ENCODE measurements around the gene LRP6. TPM values are rescaled to one million over a fixed set of nuclear protein-coding genes. Genes with fewer than 3 reads are reported as not detected.

LRP6 gene
- total RNA-seq, 1 donor from 2014 or later: 71.0 TPM

- H3K4me3 ChIP-seq: no peak overlapping the region
- TF ChIP-seq POLR2AphosphoS5 (IDR thresholded peaks at IDR 0.05; ENCODE audit: insufficient read depth in 1 of 2, low read depth in 1 of 2): no peak
- TF ChIP-seq POLR2A (IDR thresholded peaks at IDR 0.05): no peak
- TF ChIP-seq CTCF (IDR thresholded peaks at IDR 0.05): no peak
- H3K27ac ChIP-seq: no peak overlapping the region
- H3K36me3 ChIP-seq: no peaks in the 10 kb centered on the region
- no peaks in the 10 kb centered on the region for H3K27me3 ChIP-seq
- no peak for DNase-seq (ENCODE audit: extremely low spot score in 2 of 2)
- intact Hi-C loops (cut with DNase I): no loop called here
- H3K4me1 ChIP-seq: no peaks in the 10 kb centered on the region
- peaks cover 5% of the 10 kb centered on the region for H3K9me3 ChIP-seq
Measured at GRCh38 chr12:12108441-12109058, 158.3 kb downstream of the LRP6 start.

- TF ChIP-seq CTCF (IDR thresholded peaks at IDR 0.05) (no peak), POLR2AphosphoS5 (IDR thresholded peaks at IDR 0.05; ENCODE audit: insufficient read depth in 1 of 2, low read depth in 1 of 2) (no peak), POLR2A (IDR thresholded peaks at IDR 0.05) (no peak)
- no peak overlapping the region for H3K27ac ChIP-seq
- H3K9me3 ChIP-seq: peaks cover 5% of the 10 kb centered on the region
- DNase-seq (ENCODE audit: extremely low spot score in 2 of 2): no peak
- no peaks in the 10 kb centered on the region for H3K36me3 ChIP-seq
- H3K4me3 ChIP-seq: no peak overlapping the region
- H3K27me3 ChIP-seq: no peaks in the 10 kb centered on the region
- intact Hi-C loops (cut with DNase I): no loop called here
- H3K4me1 ChIP-seq: no peaks in the 10 kb centered on the region
Measured at GRCh38 chr12:12107678-12108077, 159.2 kb downstream of the LRP6 start.

- H3K27me3 ChIP-seq: no peaks in the 10 kb centered on the region
- intact Hi-C loops (cut with DNase I): no loop called here
- DNase-seq (ENCODE audit: extremely low spot score in 2 of 2): no peak
- H3K4me1 ChIP-seq: no peaks in the 10 kb centered on the region
- H3K4me3 ChIP-seq: no peak overlapping the region
- no peaks in the 10 kb centered on the region for H3K9me3 ChIP-seq
- no peak overlapping the region for H3K27ac ChIP-seq
- H3K36me3 ChIP-seq: no peaks in the 10 kb centered on the region
- no peak for TF ChIP-seq CTCF (IDR thresholded peaks at IDR 0.05)
- TF ChIP-seq POLR2AphosphoS5 (IDR thresholded peaks at IDR 0.05; ENCODE audit: insufficient read depth in 1 of 2, low read depth in 1 of 2): no peak
- TF ChIP-seq POLR2A (IDR thresholded peaks at IDR 0.05): no peak
Measured at GRCh38 chr12:12099102-12099501, 167.7 kb downstream of the LRP6 start.

GRCh38 chr12:12098691-12099015, 168.2 kb downstream of the LRP6 start:
- intact Hi-C loops (cut with DNase I): no loop called here
- Histone ChIP-seq H3K9me3 (no peaks in the 10 kb centered on the region), H3K27me3 (no peaks in the 10 kb centered on the region), H3K27ac (no peak overlapping the region), H3K4me1 (no peaks in the 10 kb centered on the region), H3K36me3 (no peaks in the 10 kb centered on the region), H3K4me3 (no peak overlapping the region)
- no peak for DNase-seq (ENCODE audit: extremely low spot score in 2 of 2)
- TF ChIP-seq POLR2AphosphoS5 (IDR thresholded peaks at IDR 0.05; ENCODE audit: insufficient read depth in 1 of 2, low read depth in 1 of 2) (no peak), CTCF (IDR thresholded peaks at IDR 0.05) (no peak)

- H3K4me1 ChIP-seq: no peaks in the 10 kb centered on the region
- no peak for DNase-seq (ENCODE audit: extremely low spot score in 2 of 2)
- intact Hi-C loops (cut with DNase I): no loop called here
Measured at GRCh38 chr12:12097891-12098690, 168.8 kb downstream of the LRP6 start.

More at GRCh38 chr12:12097891-12098690, 168.8 kb downstream of the LRP6 start:
- Histone ChIP-seq H3K36me3 (no peaks in the 10 kb centered on the region), H3K27me3 (no peaks in the 10 kb centered on the region), H3K27ac (no peak overlapping the region), H3K4me3 (no peak overlapping the region), H3K9me3 (no peaks in the 10 kb centered on the region)
- TF ChIP-seq POLR2A (IDR thresholded peaks at IDR 0.05): no peak
